SK-N-SH treated with all-trans-retinoic acid at 6 μM for 48 hours (cell line): Measurements from ENCODE around the gene HRCT1.

Experiments used
- ATAC-seq: fragments of 200-7000 bp; cut with Tn5 transposase; 3 replicates; pipeline ENCODE4 v1.9.1; 2020; ENCODE audit warnings: mild to moderate bottlenecking, moderate library complexity
- ARNTL ChIP-seq: fragments of 450-650 bp; formaldehyde crosslinking; IDR thresholded peaks from 2 replicates; pipeline ENCODE4 v1.5.0; 2020; ENCODE audit warnings: low read depth, mild to moderate bottlenecking, moderate library complexity, borderline replicate concordance
- BACH2 ChIP-seq: fragments of 250-450 bp; sonication (Bioruptor Pico); IDR thresholded peaks from 2 replicates; pipeline ENCODE4 v1.9.0; 2021; ENCODE audit warnings: mild to moderate bottlenecking, borderline replicate concordance
- CSDC2 ChIP-seq: fragments of 250-450 bp; sonication (Bioruptor Pico); IDR thresholded peaks from 2 replicates; pipeline ENCODE4 v1.5.0; 2020; ENCODE audit warnings: mild to moderate bottlenecking, moderate library complexity
- ESRRG ChIP-seq: fragments of 250-450 bp; sonication (Bioruptor Pico); IDR thresholded peaks from 2 replicates; pipeline ENCODE4 v1.6.1; 2021; ENCODE audit warnings: mild to moderate bottlenecking
- GLIS3 ChIP-seq: fragments of 250-450 bp; sonication (Bioruptor Pico); IDR thresholded peaks from 2 replicates; pipeline ENCODE4 v1.5.0; 2020; ENCODE audit warnings: mild to moderate bottlenecking, moderate library complexity
- ISL1 ChIP-seq: fragments of 250-450 bp; sonication (Bioruptor Pico); IDR thresholded peaks from 2 replicates; pipeline ENCODE4 v2.1.2; 2022; ENCODE audit warnings: mild to moderate bottlenecking, moderate library complexity
- OSR1 ChIP-seq: fragments of 250-450 bp; sonication (Bioruptor Pico); IDR thresholded peaks from 2 replicates; pipeline ENCODE4 v1.8.0; 2022; ENCODE audit warnings: moderate library complexity, mild to moderate bottlenecking, inconsistent platforms
- PPARA ChIP-seq: fragments of 250-450 bp; sonication (Bioruptor Pico); IDR thresholded peaks from 2 replicates; pipeline ENCODE4 v1.5.0; 2020; ENCODE audit warnings: mild to moderate bottlenecking, borderline replicate concordance
- RARB ChIP-seq: fragments of 250-450 bp; sonication (Bioruptor Pico); IDR thresholded peaks from 2 replicates; pipeline ENCODE4 v1.8.0; 2021; ENCODE audit warnings: mild to moderate bottlenecking, moderate library complexity
- SNAI2 ChIP-seq: fragments of 250-450 bp; sonication (Bioruptor Pico); IDR thresholded peaks from 2 replicates; pipeline ENCODE4 v1.5.0; 2020; ENCODE audit warnings: mild to moderate bottlenecking, moderate library complexity
- TCF4 ChIP-seq: fragments of 250-450 bp; sonication (Bioruptor Pico); IDR thresholded peaks from 2 replicates; pipeline ENCODE4 v1.8.0; 2021; ENCODE audit warnings: mild to moderate bottlenecking, moderate library complexity, borderline replicate concordance
- TOX ChIP-seq: fragments of 250-450 bp; sonication (Bioruptor Pico); IDR thresholded peaks from 2 replicates; pipeline ENCODE4 v1.8.0; 2021; ENCODE audit warnings: mild to moderate bottlenecking, moderate library complexity, borderline replicate concordance
- ZC3H10 ChIP-seq: fragments of 250-450 bp; sonication (Bioruptor Pico); IDR thresholded peaks from 2 replicates; pipeline ENCODE4 v1.5.1; 2021; ENCODE audit warnings: mild to moderate bottlenecking, moderate library complexity
- ZFP3 ChIP-seq: fragments of 250-450 bp; sonication (Bioruptor Pico); IDR thresholded peaks from 2 replicates; pipeline ENCODE4 v1.5.0; 2020; ENCODE audit warnings: mild to moderate bottlenecking, moderate library complexity
- ZFP30 ChIP-seq: fragments of 450-650 bp; formaldehyde crosslinking; IDR thresholded peaks from 2 replicates; pipeline ENCODE4 v1.5.0; 2022; ENCODE audit warnings: mild to moderate bottlenecking, moderate library complexity
- ZNF565 ChIP-seq: fragments of 450-650 bp; formaldehyde crosslinking; conservative IDR thresholded peaks from 2 replicates; pipeline ENCODE4 v1.5.0; 2020; ENCODE audit warnings: low read depth, mild to moderate bottlenecking, moderate library complexity
- ZNF70 ChIP-seq: fragments of 450-650 bp; formaldehyde crosslinking; IDR thresholded peaks from 2 replicates; pipeline ENCODE4 v1.5.0; 2020; ENCODE audit warnings: mild to moderate bottlenecking, moderate library complexity
- TF ChIP-seq, protein P1 (sequence below): fragments of 250-450 bp; sonication (Bioruptor Pico); IDR thresholded peaks from 2 replicates; pipeline ENCODE4 v1.5.0; 2020; ENCODE audit warnings: mild to moderate bottlenecking, moderate library complexity
- TF ChIP-seq, protein P2 (sequence below): fragments of 250-450 bp; sonication (Bioruptor Pico); IDR thresholded peaks from 2 replicates; pipeline ENCODE4 v1.8.0; 2021; ENCODE audit warnings: low read depth, mild to moderate bottlenecking, moderate library complexity, borderline replicate concordance
- TF ChIP-seq, protein P3 (sequence below): fragments of 250-450 bp; sonication (Bioruptor Pico); IDR thresholded peaks from 2 replicates; pipeline ENCODE4 v1.5.1; 2020; ENCODE audit warnings: low read depth, mild to moderate bottlenecking, moderate library complexity
- TF ChIP-seq, protein P4 (sequence below): fragments of 250-450 bp; sonication (Bioruptor Pico); IDR thresholded peaks from 2 replicates; pipeline ENCODE4 v1.5.1; 2021; ENCODE audit warnings: mild to moderate bottlenecking, moderate library complexity
- TF ChIP-seq, protein P5 (sequence below): fragments of 250-450 bp; sonication (Bioruptor Pico); IDR thresholded peaks from 2 replicates; pipeline ENCODE4 v1.8.0; 2020; ENCODE audit warnings: mild to moderate bottlenecking, moderate library complexity, borderline replicate concordance

The HRCT1 gene

DNA sequence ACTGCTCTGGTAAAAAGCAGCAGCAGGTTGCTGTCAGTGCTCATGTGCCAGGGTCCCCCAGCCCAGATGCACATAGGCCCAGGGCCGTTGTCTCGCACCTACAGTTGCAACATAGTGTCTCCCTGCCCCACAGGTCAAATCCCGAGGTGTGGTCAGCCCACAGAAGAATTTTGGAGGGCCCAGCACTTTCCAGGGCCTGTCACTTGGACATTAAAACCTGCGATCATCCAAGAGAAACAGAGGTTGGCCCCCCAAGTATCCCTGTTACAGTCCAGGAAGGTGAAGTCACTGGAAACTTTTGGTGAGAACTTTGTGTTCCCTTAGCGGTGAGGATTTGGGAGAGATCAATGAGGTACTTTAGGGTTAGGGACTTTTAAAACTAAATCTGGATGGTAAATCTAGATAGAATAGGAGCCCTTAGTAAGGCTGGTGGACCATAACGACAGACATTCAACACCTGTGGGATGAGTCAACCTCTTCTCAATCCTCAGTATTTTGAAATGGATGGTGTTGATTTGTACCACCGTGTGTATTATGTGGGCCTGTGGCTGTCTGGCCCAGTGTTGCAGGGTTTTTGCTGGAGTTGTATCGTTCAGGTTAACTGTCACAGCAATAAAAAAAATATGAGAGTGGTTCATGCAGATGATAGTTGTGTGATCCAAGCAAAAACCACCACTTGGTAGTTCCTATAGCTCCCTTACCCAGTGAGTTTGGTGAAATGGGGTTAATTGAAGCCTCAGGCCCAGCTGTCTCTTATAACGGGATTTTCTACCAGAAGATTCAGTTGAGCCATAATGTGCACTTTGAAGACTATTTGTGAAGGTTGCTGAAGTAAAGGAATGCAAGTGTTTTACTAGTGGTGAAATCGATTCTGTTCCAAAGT is 32.7 kb downstream of the HRCT1 start:
- no peak for ATAC-seq
- TF ChIP-seq ZC3H10 (CRISPR knock-in tag) (no peak), TCF4 (CRISPR knock-in tag) (no peak), OSR1 (no peak), CSDC2 (CRISPR knock-in tag) (no peak), ZFP3 (CRISPR knock-in tag) (no peak), SNAI2 (CRISPR knock-in tag) (no peak), GLIS3 (CRISPR knock-in tag) (no peak), RARB (CRISPR knock-in tag) (no peak)
- TF ChIP-seq, protein P1, sequence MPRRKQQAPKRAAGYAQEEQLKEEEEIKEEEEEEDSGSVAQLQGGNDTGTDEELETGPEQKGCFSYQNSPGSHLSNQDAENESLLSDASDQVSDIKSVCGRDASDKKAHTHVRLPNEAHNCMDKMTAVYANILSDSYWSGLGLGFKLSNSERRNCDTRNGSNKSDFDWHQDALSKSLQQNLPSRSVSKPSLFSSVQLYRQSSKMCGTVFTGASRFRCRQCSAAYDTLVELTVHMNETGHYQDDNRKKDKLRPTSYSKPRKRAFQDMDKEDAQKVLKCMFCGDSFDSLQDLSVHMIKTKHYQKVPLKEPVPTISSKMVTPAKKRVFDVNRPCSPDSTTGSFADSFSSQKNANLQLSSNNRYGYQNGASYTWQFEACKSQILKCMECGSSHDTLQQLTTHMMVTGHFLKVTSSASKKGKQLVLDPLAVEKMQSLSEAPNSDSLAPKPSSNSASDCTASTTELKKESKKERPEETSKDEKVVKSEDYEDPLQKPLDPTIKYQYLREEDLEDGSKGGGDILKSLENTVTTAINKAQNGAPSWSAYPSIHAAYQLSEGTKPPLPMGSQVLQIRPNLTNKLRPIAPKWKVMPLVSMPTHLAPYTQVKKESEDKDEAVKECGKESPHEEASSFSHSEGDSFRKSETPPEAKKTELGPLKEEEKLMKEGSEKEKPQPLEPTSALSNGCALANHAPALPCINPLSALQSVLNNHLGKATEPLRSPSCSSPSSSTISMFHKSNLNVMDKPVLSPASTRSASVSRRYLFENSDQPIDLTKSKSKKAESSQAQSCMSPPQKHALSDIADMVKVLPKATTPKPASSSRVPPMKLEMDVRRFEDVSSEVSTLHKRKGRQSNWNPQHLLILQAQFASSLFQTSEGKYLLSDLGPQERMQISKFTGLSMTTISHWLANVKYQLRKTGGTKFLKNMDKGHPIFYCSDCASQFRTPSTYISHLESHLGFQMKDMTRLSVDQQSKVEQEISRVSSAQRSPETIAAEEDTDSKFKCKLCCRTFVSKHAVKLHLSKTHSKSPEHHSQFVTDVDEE, result no peak
- TF ChIP-seq, protein P2, sequence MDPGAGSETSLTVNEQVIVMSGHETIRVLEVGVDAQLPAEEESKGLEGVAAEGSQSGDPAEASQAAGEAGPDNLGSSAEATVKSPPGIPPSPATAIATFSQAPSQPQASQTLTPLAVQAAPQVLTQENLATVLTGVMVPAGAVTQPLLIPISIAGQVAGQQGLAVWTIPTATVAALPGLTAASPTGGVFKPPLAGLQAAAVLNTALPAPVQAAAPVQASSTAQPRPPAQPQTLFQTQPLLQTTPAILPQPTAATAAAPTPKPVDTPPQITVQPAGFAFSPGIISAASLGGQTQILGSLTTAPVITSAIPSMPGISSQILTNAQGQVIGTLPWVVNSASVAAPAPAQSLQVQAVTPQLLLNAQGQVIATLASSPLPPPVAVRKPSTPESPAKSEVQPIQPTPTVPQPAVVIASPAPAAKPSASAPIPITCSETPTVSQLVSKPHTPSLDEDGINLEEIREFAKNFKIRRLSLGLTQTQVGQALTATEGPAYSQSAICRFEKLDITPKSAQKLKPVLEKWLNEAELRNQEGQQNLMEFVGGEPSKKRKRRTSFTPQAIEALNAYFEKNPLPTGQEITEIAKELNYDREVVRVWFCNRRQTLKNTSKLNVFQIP (CRISPR knock-in tag), result no peak
- TF ChIP-seq, protein P3, sequence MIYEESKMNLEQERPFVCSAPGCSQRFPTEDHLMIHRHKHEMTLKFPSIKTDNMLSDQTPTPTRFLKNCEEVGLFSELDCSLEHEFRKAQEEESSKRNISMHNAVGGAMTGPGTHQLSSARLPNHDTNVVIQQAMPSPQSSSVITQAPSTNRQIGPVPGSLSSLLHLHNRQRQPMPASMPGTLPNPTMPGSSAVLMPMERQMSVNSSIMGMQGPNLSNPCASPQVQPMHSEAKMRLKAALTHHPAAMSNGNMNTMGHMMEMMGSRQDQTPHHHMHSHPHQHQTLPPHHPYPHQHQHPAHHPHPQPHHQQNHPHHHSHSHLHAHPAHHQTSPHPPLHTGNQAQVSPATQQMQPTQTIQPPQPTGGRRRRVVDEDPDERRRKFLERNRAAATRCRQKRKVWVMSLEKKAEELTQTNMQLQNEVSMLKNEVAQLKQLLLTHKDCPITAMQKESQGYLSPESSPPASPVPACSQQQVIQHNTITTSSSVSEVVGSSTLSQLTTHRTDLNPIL (CRISPR knock-in tag), result no peak

DNA sequence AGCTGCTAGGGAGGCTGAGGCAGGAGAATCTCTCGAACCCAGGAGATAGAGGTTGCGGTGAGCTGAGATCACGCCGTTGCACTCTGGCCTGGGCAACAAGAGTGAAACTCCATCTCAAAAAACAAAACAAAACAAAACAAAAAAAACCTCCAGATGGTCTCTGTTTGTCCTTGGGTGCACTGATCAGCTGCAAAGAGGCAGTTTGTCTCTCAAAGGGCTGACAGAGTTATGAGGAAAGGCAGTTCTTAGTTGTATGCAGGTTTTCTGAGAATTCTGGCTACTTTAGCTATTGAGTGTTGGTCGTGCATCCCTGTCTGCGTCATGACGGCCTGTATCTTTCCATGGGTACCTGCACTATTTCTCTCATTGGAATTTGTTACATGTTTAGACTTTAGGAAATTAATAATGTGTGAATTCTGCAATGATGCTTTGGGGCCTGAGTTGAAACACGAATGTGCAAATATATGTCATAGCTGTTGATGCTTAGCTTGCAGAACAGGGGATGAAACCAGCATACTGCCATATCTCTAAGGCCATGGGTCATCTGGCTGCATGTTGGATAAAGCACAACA is 33.8 kb downstream of the HRCT1 start:
- no peak for ATAC-seq
- TF ChIP-seq ESRRG, result no peak
- no peak for TF ChIP-seq ISL1 (CRISPR knock-in tag)
- no peak for TF ChIP-seq TCF4 (CRISPR knock-in tag)
- no peak for TF ChIP-seq CSDC2 (CRISPR knock-in tag)
- no peak for TF ChIP-seq ZNF70 (CRISPR knock-in tag)
- TF ChIP-seq, protein P4, sequence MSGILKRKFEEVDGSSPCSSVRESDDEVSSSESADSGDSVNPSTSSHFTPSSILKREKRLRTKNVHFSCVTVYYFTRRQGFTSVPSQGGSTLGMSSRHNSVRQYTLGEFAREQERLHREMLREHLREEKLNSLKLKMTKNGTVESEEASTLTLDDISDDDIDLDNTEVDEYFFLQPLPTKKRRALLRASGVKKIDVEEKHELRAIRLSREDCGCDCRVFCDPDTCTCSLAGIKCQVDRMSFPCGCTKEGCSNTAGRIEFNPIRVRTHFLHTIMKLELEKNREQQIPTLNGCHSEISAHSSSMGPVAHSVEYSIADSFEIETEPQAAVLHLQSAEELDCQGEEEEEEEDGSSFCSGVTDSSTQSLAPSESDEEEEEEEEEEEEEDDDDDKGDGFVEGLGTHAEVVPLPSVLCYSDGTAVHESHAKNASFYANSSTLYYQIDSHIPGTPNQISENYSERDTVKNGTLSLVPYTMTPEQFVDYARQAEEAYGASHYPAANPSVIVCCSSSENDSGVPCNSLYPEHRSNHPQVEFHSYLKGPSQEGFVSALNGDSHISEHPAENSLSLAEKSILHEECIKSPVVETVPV (CRISPR knock-in tag), result no peak
- TF ChIP-seq ZNF565 (CRISPR knock-in tag), result no peak
- no peak for TF ChIP-seq GLIS3 (CRISPR knock-in tag)
- TF ChIP-seq OSR1, result no peak
- no peak for TF ChIP-seq ZFP3 (CRISPR knock-in tag)
- TF ChIP-seq, protein P5, sequence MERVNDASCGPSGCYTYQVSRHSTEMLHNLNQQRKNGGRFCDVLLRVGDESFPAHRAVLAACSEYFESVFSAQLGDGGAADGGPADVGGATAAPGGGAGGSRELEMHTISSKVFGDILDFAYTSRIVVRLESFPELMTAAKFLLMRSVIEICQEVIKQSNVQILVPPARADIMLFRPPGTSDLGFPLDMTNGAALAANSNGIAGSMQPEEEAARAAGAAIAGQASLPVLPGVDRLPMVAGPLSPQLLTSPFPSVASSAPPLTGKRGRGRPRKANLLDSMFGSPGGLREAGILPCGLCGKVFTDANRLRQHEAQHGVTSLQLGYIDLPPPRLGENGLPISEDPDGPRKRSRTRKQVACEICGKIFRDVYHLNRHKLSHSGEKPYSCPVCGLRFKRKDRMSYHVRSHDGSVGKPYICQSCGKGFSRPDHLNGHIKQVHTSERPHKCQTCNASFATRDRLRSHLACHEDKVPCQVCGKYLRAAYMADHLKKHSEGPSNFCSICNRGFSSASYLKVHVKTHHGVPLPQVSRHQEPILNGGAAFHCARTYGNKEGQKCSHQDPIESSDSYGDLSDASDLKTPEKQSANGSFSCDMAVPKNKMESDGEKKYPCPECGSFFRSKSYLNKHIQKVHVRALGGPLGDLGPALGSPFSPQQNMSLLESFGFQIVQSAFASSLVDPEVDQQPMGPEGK (CRISPR knock-in tag), result no peak
- no peak for TF ChIP-seq BACH2 (CRISPR knock-in tag)
- TF ChIP-seq, protein P1, result no peak
- TF ChIP-seq TOX, result no peak
- TF ChIP-seq ZFP30 (CRISPR knock-in tag), result no peak
- no peak for TF ChIP-seq ZC3H10 (CRISPR knock-in tag)
- TF ChIP-seq ARNTL (CRISPR knock-in tag), result no peak
- TF ChIP-seq, protein P3 (CRISPR knock-in tag), result no peak
- TF ChIP-seq PPARA (CRISPR knock-in tag), result no peak
